ENCODE results near the gene STC2.
A peak's percentile ranks its signal among the peaks of the same experiment; 100 is the strongest.
"Not testable (repeated sequence)": the region's sequence is repeated elsewhere in the genome, so short reads cannot be mapped to it uniquely, and the experiment has no call there.

STC2 gene

GRCh38 chr5:173327948-173328843 lies at the start of gene STC2:
STC2 (minus strand) TSS chr5:173328414; CDS start chr5:173328193, 221 bp downstream.
- peak; percentile 80 for DNase-seq (ENCODE audit: low read depth)

GRCh38 chr5:173371400-173371799 lies 43.2 kb upstream of the STC2 start:
- DNase-seq (ENCODE audit: low read depth): no peak

DNA sequence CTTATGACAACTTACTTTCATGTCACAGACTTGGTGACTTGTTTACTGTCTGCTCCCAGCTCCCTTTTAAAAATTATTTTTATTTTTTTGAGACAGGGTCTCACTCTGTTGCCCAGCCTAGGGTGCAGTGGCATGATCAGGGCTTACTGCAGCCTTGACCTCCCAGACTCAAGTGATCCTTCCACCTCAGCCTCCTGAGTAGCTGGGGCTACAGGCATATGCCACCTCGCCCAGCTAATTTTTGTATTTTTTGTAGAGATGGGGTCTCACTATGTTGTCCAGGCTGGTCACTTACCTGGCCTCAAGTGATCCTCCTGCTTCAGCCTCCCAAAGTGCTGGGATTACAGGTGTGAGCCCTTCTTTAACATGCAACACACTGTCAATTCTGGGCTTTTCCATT lies 35.2 kb upstream of the STC2 start:
- DNase-seq (ENCODE audit: low read depth): not testable (repeated sequence)

- no peak for DNase-seq (ENCODE audit: low read depth)
Measured at GRCh38 chr5:173355561-173355960, 27.3 kb upstream of the STC2 start.

DNA sequence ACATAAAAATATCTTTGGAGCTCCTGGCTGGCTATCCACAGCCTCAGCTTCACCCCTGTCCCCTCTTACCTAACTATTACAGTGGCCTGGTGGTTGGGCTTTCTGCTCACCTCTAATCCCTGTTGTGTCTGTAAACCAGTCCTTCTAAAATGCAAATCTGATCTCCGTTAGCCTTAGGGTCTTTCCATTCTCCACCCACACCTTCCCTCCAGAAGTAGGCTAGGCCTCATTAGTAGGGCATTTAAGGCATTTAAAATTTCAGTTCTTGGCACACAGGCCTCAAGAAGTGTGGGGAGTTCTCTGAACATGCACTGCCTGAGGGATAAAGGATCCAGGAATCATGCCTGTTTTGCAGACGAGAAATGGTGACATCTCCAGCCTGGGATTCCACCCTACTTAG lies 26.4 kb upstream of the STC2 start:
- DNase-seq (ENCODE audit: low read depth): no peak

DNA sequence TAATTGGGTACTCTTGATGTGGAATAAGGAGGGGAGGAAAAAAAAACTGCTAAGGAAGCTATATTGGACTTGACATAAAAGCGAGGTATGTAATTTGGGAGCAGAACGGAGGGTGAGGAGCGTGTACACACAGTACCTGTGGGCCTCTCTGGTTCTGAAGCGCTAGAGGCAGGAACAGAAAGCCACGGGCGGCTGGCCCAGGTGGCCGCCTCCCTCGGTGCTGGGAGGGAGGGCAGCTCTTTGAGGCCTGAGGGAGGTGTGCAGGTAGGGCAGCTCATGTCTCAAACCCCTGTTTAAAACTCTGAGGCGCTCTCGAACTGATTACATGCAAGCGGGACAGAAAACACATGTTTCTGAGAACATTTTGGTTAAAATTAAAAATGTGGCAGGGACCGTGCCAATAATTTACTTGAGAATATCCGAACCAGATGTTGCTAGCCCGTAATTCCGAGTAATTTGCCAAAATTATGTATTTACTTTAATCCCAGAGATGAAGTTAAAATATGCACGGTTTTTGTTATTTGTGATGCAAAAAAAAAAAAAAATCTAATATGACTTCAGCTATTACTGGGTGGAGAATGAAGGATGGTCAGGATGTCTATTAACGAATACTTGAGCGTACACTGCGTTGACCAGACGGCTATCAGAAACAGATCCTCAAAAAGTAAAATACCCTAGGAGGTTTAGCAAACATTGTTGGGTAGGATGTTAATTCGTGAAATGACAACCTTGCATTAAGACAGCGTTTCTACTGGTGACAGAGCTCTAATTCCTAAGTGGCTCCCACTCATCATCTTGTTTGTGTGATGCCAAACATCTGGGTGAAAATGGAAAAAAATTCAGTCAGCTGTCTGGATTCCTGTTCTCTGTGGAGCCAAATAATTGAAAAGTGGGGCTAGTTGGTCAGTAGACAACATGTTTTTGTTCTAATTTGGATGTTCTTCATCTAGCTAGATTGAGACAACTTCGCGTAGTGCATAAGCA lies 24.4 kb upstream of the STC2 start:
- no peak for DNase-seq (ENCODE audit: low read depth)

DNA sequence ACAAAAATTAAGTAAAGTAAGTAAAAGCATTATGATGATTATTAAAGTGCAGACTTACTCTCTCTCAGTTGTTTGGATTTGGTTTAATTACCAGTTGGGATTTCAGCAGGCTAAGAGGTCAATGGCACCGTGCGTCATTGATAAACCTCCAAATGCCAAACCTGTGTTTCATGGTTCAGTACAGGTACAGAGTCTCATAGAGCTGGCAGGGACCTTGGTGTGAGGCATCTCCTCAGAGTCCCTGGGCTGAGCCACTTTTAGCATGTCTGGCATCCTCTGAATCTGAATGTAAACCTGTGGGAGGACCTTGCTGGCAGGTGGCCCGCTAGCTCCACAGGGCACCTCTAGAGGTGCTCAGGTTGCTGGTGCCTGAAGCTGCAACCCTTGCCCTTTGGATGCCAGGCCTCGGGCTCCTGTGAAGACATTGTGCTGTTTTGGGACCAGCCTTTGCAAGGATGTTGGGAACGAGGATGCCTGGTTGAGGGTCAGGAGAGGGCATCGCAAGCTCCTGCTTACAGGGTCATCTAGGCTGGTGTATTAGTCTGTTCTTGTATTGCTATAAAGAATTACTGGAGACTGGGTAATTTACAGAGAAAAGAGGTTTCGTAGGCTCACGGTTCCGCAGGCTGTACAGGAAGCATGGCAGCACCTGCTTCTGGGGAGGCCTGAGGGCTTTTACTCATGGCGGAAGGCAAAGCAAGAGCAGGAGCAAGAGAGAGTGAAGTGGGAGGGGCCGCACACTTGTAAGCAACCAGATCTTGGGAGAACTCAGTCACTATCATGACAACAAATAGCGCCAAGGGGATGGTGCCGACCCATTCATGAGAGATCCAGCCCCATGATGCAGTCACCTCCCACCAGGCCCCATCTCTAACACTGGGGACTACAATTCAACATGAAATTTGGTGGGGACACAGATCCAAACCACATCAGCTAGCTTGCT lies 14.9 kb upstream of the STC2 start:
- no peak for DNase-seq (ENCODE audit: low read depth)

DNA sequence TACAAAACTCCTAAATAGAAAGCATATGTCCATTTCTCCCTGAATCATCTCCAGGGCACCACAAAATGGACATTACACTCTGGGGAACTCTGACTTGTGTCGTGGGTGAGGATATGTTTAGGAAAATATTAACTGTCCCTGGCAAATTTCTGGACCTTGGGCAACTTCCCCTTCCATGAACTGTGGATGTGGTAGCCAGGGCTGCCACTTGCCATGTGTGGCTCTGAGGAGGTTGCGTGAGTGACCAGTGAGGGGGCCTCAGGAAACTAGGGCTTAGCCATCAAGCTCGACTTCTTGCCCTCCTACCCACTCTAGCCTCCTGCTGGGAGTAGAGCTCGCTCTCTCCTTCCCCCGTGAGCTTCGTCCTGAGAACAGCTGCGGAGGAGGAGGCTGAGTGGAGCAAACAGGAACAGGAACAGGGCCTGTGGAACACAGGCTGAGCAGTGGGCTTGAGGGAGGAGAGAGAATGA lies 13.8 kb upstream of the STC2 start:
- DNase-seq (ENCODE audit: low read depth): no peak

- no peak for DNase-seq (ENCODE audit: low read depth)
Measured at GRCh38 chr5:173340984-173341383, 12.8 kb upstream of the STC2 start.

DNA sequence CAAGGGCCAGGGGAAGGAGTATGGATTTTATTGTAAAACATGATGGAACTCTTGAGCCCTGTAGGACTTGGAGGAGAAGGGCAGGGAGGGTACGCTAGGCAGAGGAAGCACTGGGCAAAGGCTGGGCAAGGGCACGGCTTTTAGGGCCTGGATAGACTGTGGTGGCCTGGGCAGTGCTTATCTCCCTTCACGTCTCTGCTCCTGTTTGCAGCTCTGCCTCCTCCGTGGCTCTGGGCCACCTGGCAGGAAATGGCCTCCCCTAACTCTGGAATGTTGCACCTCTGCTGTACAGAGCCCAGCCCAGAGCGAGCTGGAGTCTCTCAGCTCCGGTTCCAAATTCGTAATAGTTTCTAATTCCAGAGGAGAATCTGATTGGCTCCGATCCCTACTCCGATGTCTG lies 12.2 kb upstream of the STC2 start:
- no peak for DNase-seq (ENCODE audit: low read depth)

GRCh38 chr5:173339286-173339685 lies 11.1 kb upstream of the STC2 start:
- DNase-seq (ENCODE audit: low read depth): no peak

DNA sequence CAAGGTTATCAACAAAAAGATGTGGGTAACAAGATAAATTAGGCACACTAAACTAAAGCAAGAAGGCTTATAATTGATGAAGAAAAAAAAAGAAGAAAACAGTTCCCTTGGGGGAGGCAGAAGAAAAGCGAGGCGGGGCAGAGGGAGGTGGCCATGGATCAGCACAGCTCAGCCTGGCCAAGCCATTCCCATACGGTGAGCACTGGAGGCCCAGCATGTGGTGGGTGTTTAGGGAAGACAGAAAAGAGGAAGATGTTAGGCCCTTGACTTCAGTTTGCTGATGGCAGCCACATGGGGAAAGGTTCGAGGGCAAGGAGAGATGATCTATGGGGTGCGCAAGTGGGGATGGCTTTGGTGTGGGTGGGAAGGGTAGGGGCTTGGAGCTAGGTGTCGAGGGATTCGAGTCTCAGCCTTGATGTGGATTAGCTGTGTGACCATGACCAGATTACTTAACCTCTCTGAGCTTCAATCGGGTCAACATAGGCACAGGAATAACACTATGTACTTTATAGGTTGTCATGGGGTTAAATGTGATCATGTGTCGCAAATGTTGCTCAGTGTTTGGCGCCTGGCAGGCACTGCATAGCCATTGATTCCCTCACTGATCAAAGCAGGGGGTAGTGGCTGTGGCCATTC lies 10.3 kb upstream of the STC2 start:
- no peak for DNase-seq (ENCODE audit: low read depth)

- peak; percentile 49 for DNase-seq (ENCODE audit: low read depth)
Measured at GRCh38 chr5:173334808-173335207, 6.6 kb upstream of the STC2 start.

- peak; percentile 87 for DNase-seq (ENCODE audit: low read depth)
Measured at GRCh38 chr5:173333925-173334661, 5.9 kb upstream of the STC2 start.

DNA sequence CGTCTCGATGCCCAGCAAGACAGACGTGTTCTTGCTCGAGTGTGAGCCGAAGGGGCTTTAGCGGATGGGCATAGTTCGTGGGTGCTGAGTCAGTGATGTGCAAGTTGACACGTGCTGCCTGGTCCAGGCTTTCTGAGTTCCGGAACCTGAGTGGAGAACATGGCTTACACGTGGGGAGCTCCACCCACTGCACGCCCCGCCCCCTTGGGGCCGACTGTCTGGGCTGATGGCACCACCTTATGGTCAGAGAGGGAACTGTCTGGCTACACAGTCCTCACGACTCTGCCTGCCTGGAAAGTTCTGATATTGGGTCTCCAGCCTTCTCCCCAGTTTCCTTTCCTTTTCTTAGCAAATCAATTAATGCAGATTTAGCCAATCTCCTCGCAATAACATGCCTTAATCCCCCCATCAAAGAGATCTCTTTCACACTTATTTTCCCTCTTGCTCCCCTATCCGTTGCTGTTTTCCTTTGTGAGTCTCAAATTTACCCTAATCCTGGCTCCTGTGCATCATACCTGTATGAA lies 3.8 kb upstream of the STC2 start:
- peak; percentile 91 for DNase-seq (ENCODE audit: low read depth)

- no peak for DNase-seq (ENCODE audit: low read depth)
Measured at GRCh38 chr5:173331287-173331686, 3.1 kb upstream of the STC2 start.

GRCh38 chr5:173330338-173331206 lies 2.4 kb upstream of the STC2 start:
- no peak for DNase-seq (ENCODE audit: low read depth)

- DNase-seq (ENCODE audit: low read depth): no peak
Measured at GRCh38 chr5:173329491-173330337, 1.5 kb upstream of the STC2 start.

Data from iris pigment epithelial cell (primary cell).